GM21526 (cell line): Measurements from ENCODE around the gene MANF.
"Not testable (repeated sequence)": the region's sequence is repeated elsewhere in the genome, so short reads cannot be mapped to it uniquely, and the experiment has no call there.

Experiments
- ATAC-seq: cut with Tn5 transposase; IDR thresholded peaks from one replicate; pipeline ENCODE4 v1.9.1; 2021; ENCODE audit warnings: moderate library complexity; ENCODE audit not compliant: unreplicated experiment, low FRiP score

Gene MANF

DNA sequence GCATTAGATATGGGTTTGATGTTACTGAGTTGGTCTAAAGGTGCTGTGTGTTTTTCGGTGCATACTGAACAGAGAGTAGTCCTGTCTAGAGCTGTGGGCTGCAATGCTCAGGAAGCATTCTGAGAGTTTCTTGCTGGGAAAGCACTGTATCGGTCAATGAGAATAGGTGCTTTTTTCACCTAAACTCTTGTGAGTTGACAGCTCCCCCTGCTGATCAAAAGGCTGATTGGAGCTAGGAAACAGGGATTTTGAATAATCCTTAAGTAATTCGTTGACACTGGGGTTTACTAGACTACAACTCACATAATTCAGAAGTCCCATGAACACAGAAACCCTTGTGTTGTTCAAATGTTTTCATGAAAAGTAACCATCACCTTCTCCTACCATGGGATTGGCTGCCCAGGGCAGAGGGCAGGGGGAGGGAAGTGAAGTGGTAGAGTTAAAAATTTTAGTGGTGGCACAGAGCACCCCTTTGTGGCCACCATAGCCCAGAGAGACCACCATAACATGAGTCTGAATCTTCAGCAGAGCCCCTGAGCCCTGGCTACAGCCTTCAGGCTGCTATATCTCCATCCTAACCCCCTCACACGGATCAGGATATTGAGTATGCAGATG lies 13.0 kb upstream of the MANF start:
- no peak for ATAC-seq

DNA sequence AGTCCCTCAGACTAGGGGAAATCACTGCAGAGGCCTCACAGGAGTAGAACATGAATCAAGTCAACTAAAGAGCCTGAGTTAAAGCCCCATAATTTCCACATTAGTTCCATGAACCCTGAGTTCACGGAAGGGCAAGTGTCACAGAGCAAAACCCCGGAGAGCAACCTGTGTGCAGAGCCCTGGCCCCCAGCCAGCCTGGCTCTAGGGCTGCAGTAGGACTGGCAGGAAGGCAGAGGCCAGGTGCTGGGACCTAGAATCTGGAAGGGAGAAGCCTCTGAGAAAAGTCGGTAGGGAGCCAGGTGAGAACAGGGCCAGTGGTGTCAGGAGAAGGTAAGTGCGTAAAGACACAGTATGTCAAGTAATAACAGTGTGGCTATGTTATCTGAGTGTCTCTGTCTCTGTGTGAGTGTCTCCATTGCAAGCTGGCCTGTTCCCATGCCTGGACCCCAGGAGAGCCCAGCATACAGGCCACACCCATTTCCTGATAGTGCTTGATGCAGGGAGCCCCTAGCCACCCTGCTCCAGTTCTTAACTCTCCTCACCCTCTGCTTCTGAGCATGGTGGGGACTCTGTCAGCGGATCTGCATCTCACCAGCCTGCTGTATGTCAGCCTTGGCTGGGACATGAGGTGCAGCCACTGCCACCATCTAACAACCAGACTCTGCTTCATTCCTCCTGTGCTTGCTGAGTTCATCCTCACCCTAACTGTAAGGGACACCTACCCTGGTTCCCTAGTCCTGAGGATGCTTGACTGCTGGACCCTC lies 11.3 kb upstream of the MANF start:
- ATAC-seq: no peak

DNA sequence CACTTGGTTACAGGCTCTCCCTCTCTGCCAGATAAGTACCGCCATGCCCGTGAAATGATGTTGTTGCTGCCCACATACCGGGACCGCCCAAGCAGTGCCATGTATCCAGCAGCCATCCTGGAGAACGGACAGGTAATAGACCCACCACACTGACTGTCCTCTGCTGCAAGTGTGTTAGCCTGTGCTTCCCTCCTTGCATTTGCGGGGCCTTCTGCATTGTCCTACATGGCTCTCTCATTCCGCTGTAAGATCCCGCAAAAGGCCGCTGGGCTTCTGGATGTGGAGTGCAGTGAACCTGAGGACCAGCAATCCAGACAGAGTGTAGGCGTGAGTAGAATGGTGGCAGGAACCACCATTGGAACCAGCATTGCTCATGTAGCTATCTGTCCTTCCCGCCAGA lies 10.6 kb upstream of the MANF start:
- ATAC-seq: no peak

DNA sequence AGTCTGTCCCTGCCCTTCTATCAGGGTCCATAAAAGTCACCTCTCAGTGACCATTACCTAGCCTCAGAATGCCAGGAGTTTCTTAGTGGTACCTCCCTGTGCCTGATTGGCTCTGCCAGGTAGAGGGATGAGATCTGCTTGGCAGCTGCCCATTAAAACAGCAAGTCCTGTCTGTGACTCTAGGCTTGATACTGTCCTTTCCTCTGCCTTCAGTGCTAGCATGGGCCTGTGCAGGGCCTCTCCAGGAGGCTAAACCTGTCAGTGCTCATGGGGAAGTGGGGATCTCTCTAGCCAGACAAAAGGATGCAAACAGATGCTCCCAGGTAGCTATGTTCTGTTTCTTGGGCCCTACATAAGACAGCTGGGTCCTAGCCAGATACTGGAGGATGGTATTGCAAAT lies 10.0 kb upstream of the MANF start:
- no peak for ATAC-seq

DNA sequence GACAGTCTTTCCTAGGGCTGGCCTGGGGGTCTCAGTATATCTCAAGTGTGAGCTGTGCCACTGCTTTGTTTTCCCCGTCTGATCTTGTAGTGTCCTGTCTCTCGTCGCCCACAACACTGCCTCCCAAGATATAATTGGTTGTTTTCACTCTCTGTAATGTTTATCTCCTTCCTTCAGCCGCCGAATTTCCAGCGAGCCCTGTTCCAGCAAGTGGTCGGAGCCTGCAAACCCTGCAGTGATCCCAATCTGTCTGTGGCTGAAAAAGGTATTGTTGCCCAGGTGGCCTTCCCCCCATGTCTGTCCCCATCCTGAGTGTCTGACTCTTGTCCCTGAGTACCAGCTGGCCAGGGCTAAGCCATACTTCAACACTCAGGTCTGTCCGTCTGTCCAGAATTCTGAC lies 9.5 kb upstream of the MANF start:
- no peak for ATAC-seq

DNA sequence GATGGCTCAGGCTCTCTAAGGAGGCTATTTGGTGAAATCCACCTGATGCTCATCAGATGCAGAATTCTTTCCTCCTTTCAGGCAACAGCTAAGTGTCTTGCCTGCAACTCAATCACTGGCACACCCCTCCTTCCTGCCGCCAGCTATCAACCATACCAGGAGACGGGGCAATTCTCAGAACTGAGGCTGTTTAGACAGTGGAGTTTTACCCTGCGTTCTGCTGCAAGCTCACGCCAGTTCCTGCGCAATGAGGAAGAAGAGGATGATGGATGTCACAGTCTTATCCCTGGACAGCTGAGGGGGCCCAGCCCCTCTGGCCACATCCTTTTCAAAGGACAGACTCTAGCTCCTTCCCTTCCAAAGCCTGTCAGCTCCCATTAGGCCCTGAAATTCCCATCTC lies 7.0 kb upstream of the MANF start:
- no peak for ATAC-seq

DNA sequence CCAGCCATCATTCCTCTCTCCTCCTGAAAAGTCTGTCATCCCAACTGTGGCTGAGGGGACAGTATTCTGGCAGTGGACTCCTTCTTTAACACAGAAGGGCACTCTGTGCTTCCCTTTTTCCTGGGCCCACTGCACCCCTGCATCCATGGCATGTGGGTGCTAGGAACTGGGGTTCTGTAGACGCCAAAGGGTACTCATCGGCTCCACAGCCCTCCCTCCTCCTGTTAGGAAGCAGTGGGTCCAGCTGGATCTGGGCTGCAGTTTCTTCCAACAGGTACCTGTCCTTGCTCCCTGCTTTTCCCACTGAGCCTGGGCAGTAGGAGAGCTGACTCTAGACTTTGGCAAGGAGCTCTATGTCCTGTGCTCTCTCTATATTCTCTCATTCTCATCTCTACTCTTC lies 6.4 kb upstream of the MANF start:
- ATAC-seq: no peak

DNA sequence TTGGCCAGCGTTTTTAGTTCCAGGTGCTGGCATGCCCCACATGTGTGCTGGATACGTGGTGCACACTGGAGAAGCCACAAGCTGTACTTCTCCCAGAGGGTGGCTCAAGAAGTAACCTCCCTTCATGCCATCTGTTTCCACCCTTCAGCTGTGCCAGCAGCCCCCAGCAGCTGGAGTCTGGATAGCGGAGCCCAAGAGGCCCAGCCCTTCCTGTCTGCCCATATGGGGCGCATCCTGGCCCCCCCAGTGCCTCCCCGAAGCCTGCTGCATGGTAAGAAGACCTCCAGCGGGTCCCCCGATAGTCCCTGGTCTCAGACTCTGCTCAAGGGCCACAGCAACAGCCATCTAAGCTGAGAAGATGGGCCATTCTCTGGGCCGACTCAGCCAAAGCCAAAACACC lies 5.8 kb upstream of the MANF start:
- no peak for ATAC-seq

DNA sequence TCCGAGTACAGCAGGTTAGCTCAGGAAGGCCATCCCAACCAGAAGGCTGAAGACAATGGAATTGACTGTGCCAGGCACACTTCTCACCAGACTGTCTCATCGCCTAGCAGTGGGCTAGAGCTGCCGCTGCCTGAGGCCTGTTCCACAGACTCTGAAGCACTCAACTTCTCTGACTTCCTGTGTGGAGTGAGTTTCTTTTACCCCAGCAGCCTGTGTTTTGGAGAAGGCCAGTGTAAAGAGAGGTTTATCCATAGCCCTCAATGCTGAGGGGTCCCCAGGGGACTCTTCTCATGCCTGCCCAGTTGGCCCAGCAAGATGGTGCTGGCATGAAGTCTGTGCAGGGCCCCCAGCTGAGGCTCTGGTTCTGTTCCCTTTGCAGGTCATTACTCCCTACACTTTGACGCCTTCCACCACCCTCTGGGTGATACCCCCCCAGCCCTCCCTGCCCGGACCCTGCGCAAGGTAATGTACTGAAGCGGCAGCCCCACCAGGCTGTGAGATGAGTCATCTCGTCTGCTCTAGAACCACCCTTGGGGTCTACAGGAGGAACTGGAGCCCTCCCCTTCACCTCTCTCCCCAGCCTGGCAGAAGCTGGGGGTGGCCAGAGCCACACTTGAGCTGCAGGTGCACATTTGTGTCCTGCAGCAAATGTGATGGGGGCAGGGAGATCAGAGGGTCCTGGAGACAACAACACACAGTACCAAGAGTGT lies 5.2 kb upstream of the MANF start:
- ATAC-seq: no peak

DNA sequence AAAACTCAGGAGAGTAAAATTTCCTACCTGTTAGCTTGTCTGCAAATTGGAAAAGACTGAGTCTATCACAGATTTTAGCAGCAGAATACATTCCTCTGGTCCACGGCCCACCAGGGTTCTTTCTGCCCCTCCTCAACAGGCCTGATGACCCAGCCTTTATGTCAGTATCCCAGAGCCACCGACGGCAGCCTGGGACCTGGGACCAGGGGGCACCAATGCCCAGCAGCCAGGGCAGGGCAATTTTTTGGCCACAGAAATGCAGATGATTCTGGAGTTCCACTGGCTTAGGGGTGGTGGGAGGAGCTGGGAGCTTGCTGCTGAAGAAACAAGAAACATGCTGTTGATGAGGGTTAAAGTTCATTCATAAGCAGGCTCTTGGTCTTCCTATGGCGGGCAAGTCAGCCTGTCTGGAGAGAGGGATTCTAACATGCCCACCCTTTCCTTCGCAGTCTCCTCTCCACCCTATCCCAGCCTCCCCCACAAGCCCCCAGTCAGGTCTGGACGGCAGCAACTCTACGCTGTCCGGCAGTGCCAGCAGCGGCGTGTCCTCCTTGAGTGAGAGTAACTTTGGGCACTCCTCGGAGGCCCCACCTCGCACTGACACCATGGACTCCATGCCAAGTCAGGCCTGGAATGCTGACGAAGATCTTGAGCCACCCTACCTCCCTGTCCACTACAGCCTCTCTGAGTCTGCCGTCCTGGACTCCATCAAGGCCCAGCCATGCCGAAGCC lies 4.3 kb upstream of the MANF start:
- no peak for ATAC-seq

DNA sequence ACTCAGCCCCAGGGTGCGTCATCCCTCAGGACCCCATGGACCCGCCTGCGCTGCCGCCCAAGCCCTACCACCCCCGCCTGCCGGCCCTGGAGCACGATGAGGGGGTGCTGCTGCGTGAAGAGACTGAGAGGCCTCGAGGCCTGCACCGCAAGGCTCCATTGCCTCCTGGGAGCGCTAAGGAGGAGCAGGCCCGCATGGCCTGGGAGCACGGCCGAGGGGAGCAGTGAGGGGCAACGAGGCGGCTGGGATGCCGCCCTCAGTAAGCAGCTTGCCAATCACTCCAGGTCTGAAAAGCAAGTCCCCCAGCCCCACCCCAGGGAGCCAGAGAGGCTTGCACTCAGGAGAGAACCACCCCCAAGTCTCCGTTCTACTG lies 3.8 kb upstream of the MANF start:
- ATAC-seq: no peak

DNA sequence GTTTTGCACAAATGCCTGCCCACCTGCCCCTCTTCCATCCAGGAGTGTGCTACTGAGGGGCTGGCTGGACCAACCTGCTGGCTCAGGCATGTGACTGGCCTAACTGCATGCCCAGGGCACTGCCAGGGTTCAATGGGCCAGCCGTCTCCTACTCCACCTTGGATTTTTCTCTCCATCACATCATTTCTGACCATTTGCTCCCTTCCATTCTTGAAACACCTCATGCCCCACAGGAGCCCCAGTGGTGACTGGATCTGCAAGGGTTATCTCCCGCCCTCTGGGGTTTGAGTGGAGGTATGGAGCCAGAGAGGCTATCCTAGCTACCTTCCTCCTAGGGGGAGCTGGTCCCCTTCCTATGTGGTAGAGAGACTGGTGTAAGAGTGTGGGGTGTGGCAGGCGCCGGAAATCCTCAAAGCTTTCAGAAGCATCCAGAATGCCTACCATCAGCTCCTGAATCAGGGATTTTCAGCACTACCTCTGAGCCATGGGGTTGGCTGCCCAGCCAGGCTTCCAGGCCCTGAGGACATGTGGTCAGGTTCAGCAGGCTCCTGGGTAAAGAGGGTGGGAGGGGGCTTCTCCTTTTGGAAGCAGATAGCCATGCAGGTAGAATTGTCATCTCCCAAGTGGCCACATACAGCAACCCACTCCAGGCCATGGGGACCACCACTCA lies 2.9 kb upstream of the MANF start:
- no peak for ATAC-seq

DNA sequence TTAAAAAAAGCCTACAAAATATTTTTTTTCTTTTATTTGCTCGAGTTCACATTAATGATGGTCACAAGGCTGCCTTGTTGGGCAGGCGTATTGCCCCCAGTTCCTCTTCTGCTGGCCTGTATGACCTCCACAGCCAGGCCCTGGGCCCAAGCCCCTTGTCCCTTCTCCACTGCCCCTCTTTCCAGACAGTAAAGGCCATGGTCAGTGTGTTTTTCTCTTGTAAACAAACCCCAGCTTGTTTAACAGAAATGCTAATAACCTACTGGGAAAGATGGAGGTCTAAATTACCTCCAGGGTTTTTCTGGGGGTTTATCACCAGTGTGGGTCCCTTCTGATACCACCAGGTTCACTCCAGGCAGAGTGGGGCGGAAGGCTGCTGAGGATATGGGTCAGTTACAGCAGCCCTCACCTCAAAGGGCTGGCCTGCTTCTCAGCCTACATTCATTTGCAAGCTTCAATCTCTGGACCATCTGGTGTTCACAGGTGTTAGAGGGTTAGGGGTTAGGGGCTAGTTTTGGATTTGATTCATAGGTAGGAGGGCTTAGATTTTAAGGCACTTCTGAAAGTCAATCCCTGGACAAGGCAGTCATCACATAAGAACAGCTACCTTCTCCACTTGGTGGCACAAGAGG lies 2.0 kb upstream of the MANF start:
- no peak for ATAC-seq

DNA sequence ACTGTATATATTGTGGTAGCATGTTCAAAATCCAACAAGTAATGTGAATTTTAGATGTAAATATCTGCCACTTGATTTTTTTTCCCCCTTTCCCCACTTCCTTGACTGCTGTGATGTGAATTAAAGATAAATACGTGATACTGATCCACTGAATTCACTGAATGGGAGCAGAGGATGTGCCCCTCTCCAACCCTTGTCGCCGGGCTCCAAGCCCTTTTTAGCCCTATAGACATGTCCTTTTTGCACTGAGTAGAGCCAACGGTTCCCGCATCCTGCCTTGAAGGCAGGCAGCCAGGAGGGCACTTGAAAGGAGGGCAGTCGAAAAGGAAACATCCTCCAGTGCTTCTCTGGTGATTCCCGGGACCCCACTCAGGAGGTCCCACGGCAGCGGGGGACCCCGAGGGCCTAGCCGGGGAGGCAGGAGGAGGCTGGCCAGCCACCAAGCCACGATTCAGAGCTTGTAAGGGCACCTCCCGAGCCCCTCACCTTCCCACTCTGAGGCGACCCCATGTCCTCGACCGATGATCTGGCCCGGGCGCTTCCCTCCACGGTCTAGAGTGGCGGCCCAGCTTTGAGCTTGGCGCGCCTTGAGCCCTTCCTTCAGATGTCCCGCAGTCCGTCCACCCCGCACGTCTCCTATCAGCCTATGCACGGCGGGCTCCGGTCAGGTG lies 901 bp upstream of the MANF start:
- ATAC-seq: peak; percentile 8

DNA sequence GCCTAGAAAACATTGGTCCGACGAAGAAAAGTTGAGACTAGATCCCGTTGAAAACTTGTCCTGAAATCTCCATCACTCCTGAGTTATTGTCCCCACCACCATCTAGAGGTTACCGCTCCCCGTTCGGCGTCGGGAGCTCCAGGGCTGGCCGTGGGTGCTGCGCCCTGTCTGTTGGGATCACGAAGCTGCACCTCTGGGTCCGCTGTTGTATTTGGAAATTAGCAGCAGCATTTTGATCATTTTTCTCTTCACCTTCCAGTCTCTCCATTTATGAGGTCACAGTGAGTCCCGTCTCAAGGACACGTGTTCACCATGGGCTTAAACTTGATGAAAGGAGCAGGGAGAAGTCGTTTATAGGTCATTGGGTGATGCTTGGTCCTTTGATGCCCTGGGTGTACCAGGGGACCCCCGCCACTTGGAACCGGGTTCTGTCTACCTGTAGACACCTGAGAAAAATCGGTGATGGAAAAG lies 565 bp downstream of the MANF start:
- ATAC-seq: no peak

DNA sequence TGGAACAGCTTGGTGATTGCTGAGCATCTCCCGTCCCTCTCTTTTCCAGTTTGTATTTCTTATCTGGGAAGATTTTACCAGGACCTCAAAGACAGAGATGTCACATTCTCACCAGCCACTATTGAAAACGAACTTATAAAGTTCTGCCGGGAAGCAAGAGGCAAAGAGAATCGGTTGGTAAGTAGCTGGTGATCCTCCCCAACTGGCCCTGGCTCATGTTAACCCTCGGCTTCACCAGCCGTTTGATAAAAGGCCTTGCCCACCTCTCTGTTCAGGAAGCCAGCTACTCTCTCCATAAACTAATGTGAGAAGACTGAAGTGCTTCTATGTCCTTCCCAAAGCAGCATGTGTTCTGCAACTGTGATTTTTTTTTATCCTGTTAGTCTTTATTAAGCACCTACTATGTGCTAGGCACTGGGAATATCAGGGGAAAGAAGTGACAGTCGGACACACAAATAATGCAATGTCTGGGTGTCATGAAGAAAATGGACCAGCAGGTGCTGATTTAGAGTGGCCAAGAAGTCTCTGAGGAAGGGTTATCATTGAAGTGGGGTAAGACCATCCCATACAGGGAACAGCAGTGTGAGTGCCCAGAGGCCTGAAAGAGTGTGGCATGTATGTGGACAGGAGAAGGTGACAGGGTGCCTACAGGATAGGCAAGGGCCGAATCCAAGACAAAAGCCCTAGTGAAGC lies 1.2 kb downstream of the MANF start:
- no peak for ATAC-seq

DNA sequence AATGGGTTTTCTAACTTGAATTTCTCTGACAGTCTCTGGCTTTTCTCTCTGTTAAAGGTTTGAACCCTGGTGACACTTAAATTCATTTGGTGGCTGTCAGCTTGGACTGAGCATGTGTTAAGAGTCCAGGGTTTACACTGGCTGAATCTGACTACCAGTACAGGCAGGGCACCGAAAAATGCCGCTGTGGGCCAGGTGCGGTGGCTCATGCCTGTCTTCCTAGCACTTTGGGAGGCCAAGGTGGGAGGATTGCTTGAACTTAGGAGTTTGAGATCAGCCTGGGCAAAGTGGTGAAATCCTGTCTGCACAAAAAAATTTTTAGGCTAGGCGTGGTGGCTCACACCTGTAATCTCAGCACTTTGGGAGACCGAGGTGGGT lies 1.8 kb downstream of the MANF start:
- ATAC-seq: no peak

DNA sequence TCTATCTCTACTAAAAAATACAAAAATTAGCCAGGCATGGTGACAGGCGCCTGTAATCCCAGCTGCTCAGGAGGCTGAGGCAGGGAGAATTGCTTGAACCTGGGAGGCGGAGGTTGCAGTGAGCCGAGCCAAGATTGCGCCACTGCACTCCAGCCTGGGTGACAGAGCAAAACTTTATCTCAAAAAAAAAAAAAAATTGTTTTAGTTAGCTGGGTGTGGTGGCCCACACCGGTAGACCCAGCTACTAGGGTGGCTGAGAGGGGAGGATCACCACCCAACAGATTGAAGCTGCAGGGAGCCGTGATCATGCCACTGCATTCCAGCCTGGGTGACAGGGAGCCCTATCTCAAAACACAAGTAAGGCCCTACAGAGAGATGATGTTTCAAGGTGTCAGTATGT lies 2.2 kb downstream of the MANF start:
- ATAC-seq: not testable (repeated sequence)
